Frontal cortex (tissue), 4 donors: ENCODE results near the gene WDR72. TPM values are rescaled to one million over a fixed set of nuclear protein-coding genes. Genes with fewer than 3 reads are reported as not detected.

Source experiments
- DNase-seq, 2 donors: peaks; one replicate each; pipeline ENCODE4 v3.0.0; 2012; ENCODE audit warnings: low spot score in 2 of 2
- FAIRE-seq: peaks from 2 replicates; lab custom pipeline; 2012; peaks lifted over from hg19 to GRCh38; lab: Jason Lieb, UNC
- total RNA-seq: library from RNA; depleted of rRNA; stranded (reverse); fragments of >200 nt; gene quantifications from one replicate; pipeline ENCODE4 v1.2.3, GENCODE V29; 2014
- donor health status: control.
- donor health status: control.
- donor health status: control.

WDR72 gene
- total RNA-seq, 1 donor from 2014 or later = under 0.01 TPM

DNA sequence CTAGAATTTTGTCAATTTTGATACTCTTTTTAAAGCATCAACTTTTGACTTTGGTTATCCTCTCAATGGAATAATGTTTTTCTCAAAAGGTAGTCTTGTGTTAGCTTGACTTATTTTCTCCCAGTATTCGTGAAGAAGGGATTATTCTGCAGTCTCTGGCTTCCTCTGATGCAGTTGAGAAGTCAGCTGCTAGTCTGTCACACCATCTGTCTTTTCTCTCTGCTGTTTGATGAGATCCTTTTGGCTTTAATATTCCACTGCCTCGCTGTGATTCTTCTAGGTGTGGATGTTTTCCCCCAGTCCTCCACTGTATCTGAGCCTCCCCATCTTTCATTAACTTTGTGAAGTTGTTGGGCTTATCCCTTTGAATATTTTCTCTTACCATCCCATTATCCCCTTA, 141.0 kb downstream of the WDR72 start:
- DNase-seq = no peak
- FAIRE-seq = no peak

DNA sequence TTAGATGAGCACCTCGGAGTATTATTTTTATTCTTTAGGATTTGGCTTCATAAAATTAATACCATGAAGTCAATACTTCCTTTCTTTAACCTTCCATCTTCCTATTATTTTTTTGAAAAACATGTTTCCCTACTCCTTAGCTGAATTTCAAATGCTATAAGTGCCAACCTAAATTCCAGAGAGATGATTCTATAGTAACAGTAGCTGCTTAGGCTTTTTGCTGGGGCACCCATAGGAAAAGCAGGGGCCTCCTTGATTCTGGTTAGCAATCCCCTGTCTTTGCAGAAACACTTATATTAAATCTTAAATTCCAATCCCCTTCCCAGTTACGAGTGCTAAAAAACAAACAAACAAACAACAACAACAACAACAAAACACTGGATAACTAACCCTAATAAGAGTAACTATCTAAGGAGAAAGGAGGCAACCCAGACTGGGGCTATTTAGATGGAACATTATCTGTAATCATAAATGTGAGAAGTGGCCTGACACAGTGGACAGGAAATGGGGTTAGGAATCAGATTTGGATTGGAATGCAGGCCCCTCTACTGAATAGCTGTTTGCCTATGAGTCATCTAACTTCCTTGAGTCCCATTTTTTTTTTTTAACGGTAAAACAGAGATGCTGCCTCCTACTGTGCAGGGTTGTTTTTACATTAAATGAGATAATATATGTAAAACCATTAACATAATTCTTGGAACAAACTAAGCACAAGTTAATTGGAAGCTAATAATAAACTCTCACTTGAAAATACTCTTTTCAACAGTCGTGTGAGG, 148.1 kb downstream of the WDR72 start:
- FAIRE-seq = no peak
- DNase-seq = no peak

DNA sequence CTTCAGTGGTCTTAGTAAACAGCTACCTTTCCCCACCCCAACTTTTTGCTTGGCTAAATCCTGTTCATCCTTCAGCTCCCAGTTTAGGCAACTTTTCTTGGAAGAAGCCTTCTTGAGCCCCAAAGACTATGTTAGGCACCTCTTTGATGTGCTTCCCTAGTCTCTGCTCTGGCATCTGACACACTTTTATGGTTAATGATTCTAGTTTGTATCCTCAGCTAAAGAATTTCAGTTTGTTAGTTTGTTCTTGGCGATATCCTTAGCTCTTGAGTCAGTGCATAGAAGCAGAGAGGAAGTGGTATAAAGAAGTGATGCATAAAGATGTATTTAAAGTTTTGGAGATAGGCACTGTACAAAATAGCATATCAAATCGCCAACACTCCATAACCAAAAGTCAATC, 168.4 kb downstream of the WDR72 start:
- no peak for DNase-seq
- no peak for FAIRE-seq

DNA sequence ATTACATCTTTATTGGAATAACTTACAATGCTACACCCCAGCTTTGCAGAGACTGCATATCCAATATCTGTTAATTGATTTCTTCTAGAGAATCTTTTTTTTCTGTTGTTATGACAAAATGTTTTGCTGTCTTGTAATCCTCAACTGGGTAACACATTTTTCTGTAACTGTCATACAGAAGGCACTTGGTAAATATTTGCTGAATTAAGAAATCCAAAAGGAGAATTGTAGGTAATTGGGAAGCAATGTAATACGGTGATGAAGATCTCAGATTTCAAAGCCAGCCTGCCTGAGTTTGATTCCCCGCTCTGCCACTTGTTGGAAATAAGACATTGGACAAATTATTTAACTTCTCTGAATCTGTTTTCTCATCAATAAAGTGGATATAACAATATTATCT, 169.1 kb downstream of the WDR72 start:
- DNase-seq (no peak), FAIRE-seq (no peak)

DNA sequence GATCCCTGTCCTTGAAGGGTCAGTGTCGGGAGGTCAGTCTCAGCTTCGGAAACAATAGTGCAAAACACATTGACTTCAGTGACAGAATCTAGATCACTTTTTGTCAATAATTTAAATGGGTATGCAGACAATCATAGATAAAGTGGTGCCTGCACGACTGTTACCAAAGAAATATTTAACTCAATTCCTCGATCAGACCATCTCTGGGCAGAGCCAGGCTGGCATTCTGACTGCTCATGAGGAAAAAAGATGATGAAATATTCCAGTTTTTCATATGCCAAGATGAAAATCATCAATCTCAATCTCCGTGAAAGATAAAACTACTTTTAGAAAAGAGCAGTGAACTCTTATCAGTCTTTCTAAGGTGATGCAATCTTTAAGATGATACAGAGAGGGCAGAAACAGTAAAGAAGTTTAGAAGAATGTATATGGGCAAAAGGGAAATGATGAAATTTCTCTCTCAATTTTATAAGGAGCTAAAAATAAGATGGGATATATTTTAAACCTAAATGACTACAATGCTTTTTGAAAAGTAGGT, 169.9 kb downstream of the WDR72 start:
- DNase-seq (no peak), FAIRE-seq (no peak)

DNA sequence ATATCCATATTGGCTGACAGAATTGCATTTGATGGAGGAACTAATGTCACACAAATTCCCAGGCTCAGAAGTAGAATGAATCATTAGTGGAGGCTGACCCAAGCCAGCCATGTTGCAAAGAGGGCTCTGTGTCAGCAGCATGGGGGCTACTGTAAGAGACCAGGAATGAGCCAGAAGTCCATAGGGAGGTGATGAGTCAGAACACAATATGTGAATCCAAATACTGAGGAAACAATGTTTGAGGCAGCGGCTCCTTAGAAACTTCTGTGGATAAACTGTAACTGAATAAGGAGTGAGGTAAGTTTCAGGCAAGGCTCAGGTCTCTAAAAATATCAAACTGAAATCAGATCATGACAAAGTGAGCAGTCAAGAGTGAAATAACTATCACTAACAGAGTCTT, 170.7 kb downstream of the WDR72 start:
- FAIRE-seq = no peak

DNA sequence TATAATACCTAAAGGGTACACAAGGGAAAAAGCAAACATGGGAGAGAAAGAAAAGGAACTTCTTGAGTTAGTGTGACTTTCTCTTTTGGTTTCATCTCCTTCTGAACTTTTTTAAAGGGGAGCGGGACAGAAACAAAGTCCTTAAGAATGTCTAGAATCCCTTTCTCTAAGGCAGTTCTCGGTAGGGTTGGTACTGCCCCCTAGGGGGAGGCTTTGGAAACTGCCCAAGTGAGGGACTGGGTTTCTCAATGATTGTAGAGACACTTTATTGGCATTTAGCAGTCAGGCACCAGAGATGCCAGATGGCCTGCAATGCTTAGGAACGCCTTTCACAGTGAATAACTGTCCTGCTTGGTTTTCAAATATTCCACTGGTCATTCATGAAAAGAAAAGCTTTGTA, 172.7 kb downstream of the WDR72 start:
- FAIRE-seq (no peak), DNase-seq (peak in 1 of 2 donors; percentile 1)

More for the DNA sequence above, 170.7 kb downstream of the WDR72 start:
- DNase-seq = no peak

DNA sequence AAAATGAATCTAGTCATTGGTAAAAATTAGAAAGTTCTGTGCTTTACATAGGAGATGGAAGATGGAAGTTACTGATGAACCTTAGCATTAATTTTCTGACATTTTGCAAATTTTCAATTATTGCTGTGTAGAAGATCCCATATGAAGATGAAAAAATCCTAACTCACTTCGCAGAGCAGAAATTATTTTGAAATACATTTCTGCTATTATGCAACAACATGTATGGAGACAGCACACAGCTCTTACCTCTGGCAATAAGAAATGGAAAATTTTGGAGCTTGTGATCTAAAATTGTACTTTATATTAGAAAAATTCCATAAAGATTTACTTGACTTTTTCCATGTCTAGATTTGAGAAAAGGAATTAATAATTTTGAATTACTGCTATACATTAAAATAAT, 177.9 kb downstream of the WDR72 start:
- DNase-seq (no peak), FAIRE-seq (no peak)

DNA sequence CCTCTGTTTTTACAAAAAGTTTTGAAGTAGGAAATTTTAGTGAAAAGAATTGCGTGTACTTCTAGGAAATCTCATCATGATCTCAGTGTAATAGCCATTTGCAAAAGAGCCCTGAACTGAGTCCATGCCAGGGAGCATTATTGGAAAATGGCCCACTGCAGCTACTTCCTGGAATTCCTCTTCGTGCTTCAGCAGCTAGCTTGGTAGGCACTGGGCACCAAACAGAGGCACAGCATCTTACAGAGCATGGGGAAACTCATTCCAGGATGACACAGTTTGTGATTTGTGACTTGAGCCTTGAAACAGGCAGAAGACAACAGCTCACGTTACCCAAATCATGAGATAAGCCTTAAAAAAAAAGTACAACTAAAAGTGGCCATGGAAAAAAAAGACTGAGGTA, 179.1 kb downstream of the WDR72 start:
- FAIRE-seq (no peak), DNase-seq (no peak)

DNA sequence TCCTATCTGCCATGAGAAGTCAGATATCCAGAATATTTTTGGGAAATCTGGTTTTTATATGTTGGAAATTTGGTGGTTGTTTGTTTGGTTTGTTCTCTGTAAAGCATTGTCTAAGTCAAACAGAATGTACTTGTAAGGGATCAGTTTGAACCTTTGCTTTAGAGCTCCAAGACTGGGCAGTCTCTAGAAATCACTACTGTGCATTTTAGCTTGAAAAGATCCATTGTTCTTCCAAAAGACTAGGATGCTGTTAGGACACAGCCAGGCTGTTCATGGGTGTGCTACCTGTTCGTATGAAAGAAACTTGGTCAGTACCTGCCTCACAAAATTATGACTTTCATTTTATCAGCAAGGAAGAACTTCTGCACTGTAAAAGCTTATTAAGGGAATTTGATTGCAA, 182.6 kb downstream of the WDR72 start:
- no peak for DNase-seq
- no peak for FAIRE-seq

DNA sequence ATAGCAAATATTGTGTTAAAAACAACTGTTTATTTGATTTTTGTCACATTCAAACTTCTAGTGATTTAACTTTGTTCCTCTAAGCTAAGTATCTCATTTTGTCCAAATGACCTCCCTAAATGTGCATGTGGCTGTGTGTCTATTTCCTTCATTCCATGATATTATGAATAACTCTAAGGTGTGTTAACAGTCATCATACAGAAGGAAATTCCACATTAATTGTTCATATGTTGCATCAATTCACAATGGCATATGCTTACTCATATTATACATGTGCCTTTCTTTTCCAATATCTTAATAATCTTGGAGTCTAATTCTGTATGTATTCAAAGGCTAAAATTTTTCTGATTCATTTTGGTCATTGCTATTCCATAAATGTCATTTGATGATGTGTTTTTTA, 186.4 kb downstream of the WDR72 start:
- FAIRE-seq = no peak
- DNase-seq = no peak

DNA sequence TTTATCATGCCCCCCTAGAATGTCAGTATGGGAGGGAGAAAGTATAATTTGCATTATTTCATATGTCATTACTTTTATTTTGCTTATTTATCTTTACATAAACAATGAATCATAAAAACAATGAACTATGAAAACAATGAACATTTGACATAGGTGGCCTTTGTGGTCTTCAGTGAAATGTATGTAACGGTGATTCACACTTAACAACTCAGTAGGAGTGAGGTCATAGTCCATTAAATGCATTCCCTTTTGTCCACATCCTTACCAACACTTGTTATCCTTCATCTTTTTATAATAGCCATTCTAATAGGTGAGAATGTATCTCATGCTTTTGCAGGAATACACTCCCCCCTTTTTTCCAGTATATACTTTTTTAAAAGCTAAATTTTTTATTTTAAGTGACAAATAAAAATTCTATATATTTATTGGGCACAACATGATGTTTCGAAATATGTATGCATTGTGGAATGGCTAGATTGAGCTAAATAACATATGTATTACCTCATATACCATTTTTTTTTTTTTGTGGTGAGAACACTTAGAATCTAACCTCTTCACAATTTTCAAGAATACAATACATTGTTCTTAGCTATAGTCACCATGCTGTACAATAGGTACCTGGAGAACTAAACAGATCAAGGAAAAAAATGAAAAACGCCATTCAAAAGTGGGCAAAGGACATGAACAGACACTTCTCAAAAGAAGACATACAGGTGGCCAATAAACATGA, 189.5 kb downstream of the WDR72 start:
- DNase-seq (no peak), FAIRE-seq (no peak)

DNA sequence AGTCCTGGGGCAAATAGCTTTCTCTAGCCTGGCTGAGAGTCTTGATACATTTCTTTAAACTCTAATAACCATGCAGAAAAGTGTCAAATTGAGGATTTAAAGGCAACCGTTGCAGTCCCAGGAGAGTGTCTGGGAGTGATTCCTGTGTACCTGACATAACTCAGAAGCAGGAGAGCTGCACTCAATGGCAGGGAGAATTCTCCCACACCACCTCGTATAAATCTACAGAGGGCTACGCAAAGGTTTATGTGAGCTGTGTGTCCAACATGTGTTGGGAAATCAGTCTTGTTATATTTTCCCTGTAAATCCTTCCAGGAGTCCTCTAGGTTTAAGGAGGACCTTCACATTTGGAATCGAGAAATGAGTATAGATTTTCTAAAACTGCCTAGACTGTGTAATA, 192.6 kb downstream of the WDR72 start:
- no peak for FAIRE-seq
- no peak for DNase-seq

DNA sequence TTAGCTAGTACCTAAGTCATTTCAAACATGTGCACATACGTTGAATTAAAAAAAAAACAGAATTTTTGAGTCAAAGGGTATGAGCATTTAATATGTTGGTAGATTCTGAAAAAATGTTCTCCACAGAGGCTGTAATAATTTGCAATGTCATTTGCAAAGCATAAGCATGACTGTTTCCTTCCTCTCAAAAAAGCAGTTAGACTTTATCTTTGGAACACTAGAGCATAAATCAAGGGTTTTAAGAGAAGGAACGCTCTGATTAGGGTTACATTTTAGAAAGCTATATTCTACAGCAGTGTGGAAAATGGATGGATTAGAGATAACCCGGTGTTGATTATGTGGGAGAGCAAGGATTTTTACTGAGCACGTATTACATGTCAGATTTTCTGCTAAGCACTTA, 193.7 kb downstream of the WDR72 start:
- FAIRE-seq = no peak
- no peak for DNase-seq

DNA sequence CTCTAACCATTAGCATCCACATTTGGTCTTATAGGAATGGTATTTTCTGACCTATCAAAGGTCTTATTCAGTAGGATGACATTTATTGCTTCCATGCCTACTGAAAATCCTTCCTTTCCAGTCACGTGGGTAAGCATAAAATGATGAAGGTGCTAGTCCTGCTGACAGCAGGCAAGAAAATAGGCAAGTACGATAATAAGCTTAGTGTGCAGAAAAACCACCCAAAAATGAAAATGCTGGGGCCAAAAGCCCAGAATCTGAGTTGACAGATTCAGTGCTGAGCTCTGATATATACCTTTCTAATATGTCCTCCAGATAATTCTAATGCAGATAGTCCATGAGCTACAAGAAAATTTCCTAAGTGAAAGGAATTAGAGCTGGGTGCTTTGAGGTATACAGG, 194.8 kb downstream of the WDR72 start:
- DNase-seq = no peak
- FAIRE-seq = no peak

DNA sequence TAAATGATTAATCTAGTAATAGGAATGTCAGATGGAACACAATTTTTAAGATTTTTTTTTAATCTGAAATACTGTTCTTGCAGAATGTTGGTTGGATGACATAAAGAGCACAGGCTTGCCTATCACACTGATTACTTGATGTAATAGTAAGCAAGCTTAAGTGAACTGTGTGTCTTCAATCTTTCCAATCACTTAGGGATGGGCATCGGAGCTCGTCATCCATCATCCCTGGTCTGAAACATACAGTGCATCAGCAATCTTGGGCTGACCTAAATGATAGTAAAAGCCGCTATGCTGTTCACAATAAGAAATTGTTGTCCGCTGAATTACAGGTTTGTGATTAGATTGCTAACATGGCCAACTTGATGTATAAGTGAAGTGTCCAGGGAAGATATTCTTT, 195.8 kb downstream of the WDR72 start:
- FAIRE-seq = no peak
- DNase-seq = no peak

DNA sequence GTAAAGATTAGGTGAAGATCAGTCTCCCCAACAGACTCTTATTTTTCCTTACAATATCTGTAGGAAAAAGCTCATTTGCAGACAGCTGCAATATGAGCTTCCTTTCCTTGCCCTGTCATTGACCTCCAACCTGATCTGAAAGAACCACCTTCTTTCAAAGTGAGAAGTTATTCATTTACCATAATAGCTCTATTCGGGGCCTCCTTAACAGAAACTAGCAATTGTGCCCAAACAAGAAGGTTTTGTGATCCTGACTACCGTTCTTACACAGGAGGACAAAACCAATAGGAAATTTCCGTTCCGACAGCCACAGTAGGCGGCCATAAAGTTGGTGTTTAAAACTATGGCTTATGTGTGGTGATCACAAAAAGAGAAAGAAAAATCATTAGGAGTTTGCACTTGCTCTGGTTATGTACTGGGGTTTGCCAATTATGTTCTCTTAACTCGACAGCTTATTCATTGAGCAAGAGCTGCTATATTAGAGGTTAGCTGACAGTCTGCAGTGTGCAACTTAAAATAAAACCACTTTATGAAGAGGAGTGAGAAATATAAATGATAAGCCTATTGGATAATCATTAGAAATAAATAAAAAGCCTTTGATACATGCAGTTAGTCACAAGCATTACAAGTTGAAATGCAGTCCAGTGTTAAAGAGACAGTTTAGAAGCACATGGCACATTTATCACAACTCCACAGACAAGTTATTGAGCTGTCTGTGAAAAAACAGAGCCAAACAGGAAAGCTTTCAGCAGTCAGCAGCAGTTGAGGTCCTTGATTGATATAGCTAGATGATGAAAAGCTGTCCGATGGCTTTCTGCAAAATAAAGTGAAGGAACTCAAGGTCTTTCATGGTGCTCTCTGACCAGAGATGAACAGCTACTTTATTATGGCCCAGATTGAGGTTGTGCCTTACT, 199.8 kb downstream of the WDR72 start:
- DNase-seq = no peak
- FAIRE-seq = no peak

DNA sequence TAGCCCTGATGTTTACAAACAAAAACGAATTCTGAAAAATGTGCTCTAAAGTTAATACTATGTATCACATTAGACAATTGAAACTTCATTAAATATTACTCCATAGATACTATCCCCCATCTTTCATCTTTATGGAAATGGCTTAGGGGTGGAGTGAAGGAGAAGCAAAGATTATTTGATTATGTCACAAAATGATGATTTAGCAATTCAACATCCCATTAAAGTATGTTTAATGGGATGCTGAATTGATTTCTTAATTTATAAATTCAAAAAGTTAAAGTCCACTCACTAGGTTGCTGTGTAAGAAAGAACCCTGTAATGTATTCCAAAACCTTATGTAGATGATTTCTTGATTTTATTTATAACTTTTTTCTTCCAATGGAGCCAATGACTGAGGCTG, 201.1 kb downstream of the WDR72 start:
- FAIRE-seq (no peak), DNase-seq (no peak)

DNA sequence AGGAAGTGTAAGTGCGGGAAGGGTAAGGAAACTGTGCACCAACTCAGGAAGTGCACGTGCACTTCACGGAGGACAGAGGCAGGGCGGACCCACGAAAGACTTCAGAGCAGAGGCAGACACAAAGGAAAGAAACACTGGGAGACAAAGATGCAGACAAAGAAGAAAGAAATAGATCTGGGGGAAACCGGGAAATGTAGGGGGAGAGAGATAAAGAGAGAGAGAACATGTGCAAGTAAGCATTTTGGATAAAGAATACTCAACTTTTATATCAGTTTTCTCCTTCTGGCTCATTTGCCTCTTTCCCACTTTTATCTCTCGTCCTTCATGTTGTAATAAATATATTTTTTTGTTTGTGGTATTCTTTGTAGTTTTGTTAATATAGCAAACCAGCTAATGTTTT, 204.2 kb downstream of the WDR72 start:
- FAIRE-seq = no peak

DNA sequence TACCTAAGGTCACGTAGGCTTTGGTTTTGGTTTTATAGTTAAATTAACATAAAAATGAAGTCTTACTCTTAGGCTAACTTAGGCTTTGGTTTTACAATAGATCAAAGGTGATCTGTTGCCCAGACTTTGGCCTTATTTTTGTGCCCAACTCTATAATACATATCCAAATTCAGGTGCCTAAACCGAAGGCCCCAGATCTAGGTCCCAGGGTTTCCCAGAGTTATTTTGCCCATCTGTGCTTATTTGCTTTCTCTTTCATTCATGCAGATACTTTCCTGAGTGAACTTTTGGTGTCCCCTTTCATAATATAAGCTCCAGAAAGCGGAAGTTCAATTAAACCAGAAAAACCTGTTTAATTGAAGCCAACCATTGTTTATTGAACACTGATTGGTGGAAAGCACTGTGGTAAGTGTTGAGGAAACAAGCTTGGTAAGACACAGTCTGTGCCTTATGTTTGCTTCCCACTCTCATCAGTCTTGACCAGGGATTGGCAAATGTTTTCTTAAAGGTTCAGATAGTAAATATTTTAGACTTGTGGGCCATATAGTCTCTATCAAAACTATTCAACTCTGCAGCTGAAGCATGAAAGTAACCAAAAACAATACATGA, 209.7 kb downstream of the WDR72 start:
- DNase-seq (no peak), FAIRE-seq (no peak)

More for the DNA sequence above, 204.2 kb downstream of the WDR72 start:
- DNase-seq = no peak
